ENCODE data around the gene AATF.

Gene AATF

DNA sequence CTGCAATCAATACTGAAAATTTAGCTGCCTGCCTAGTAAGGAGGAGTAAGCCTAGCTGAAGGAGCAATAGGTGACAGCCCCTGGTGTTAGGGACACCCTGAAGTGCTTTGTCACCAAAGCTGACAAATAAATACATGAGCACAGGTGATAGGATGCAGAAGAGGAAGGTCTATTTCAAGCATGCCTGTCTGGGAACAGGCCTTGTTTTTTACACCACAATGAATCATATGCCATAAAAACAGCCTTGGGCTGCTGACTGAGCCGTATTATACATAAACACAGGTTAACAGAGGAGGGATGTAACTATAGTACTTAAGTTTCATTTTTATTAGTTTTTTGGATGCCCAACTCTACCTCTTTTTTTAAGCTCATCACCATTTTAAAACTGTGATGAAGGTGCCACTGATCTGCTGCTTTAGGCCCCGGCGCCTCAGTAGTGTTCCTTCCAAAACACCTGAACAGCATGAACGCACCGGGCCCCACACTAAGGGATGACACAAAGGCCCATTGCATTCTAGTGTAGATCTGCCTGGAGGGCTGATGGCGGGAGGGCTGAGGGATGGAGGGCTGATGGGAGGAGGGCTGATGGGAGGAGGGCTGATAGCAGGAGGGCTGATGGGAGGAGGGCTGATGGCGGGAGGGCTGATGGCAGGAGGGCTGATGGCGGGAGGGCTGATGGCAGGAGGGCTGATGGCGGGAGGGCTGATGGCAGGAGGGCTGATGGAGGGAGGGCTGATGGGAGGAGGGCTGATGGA is 150.3 kb downstream of the AATF start:
- no peak for DNase-seq (ENCODE audit: low read depth, low spot score)
- H3K9me3 ChIP-seq (ENCODE audit: insufficient read depth, low read length): no peaks in the 10 kb centered on the region
- no peaks in the 10 kb centered on the region for H3K27me3 ChIP-seq (ENCODE audit: insufficient read depth, insufficient read length)
- H3K36me3 ChIP-seq (ENCODE audit: insufficient read depth, insufficient read length, low read length): peaks cover 49% of the 10 kb centered on the region
- no peak overlapping the region for H3K9ac ChIP-seq (ENCODE audit: insufficient read length, low read depth)
- no peak overlapping the region for H3K4me3 ChIP-seq (ENCODE audit: insufficient read length, low read depth)
- no peaks in the 10 kb centered on the region for H3K4me1 ChIP-seq (ENCODE audit: insufficient read depth, insufficient read length)
- TF ChIP-seq SUZ12 (IDR thresholded peaks at IDR 0.05; ENCODE audit: extremely low read depth, insufficient read depth, insufficient read length) (no peak), YY1 (IDR thresholded peaks at IDR 0.05; ENCODE audit: insufficient read depth, insufficient read length) (no peak), ZNF274 (IDR thresholded peaks at IDR 0.05; ENCODE audit: low read depth, low read length) (no peak)

DNA sequence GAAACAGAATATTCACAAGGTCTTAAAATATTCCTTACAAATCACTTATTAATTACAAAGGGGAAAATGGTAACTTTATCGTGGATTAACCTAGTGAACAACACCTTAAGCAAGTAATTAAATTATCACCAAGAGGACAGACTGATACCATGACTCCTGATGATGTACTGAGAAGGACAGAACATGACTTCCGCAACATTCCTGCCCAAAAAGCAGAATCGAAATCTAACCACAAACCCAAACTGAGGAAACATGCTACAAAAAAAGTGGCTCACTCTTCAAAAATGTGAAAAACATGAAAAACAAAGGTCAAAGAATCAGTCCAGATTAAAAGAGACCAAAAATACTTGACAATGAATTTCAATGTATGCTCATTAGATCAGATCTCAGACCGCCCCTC is 151.5 kb downstream of the AATF start:
- Histone ChIP-seq H3K9ac (ENCODE audit: insufficient read length, low read depth) (no peak overlapping the region), H3K36me3 (ENCODE audit: insufficient read depth, insufficient read length, low read length) (peaks cover 42% of the 10 kb centered on the region), H3K27me3 (ENCODE audit: insufficient read depth, insufficient read length) (no peaks in the 10 kb centered on the region), H3K9me3 (ENCODE audit: insufficient read depth, low read length) (no peaks in the 10 kb centered on the region), H3K4me1 (ENCODE audit: insufficient read depth, insufficient read length) (no peaks in the 10 kb centered on the region), H3K4me3 (ENCODE audit: insufficient read length, low read depth) (no peak overlapping the region)
- TF ChIP-seq ZNF274 (IDR thresholded peaks at IDR 0.05; ENCODE audit: low read depth, low read length) (no peak), YY1 (IDR thresholded peaks at IDR 0.05; ENCODE audit: insufficient read depth, insufficient read length) (no peak), SUZ12 (IDR thresholded peaks at IDR 0.05; ENCODE audit: extremely low read depth, insufficient read depth, insufficient read length) (no peak)
- no peak for DNase-seq (ENCODE audit: low read depth, low spot score)

DNA sequence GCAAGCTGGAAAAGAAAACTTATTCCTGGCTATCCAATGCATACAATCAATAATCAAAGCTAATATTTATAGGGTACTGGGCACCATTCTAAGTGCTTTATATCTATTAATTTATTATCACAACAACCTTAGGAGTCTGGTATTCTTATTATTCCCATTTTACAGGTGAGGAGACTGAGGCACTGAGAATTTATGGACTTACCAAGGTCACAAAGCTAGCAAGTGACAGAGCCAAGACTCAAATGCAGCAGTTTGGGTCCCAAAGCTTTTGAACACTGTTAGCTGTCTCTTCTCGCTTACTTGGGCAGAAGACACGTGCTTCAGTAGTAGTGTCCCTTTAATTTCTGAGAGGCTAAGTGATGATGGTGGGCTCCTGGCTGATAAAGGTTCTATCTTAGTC is 152.6 kb downstream of the AATF start:
- no peaks in the 10 kb centered on the region for H3K4me1 ChIP-seq (ENCODE audit: insufficient read depth, insufficient read length)
- H3K27me3 ChIP-seq (ENCODE audit: insufficient read depth, insufficient read length): no peaks in the 10 kb centered on the region
- DNase-seq (ENCODE audit: low read depth, low spot score): no peak
- no peaks in the 10 kb centered on the region for H3K9me3 ChIP-seq (ENCODE audit: insufficient read depth, low read length)
- H3K9ac ChIP-seq (ENCODE audit: insufficient read length, low read depth): no peak overlapping the region
- no peak overlapping the region for H3K4me3 ChIP-seq (ENCODE audit: insufficient read length, low read depth)
- H3K36me3 ChIP-seq (ENCODE audit: insufficient read depth, insufficient read length, low read length): peaks cover 33% of the 10 kb centered on the region
- TF ChIP-seq YY1 (IDR thresholded peaks at IDR 0.05; ENCODE audit: insufficient read depth, insufficient read length) (no peak), ZNF274 (IDR thresholded peaks at IDR 0.05; ENCODE audit: low read depth, low read length) (no peak), SUZ12 (IDR thresholded peaks at IDR 0.05; ENCODE audit: extremely low read depth, insufficient read depth, insufficient read length) (no peak)

DNA sequence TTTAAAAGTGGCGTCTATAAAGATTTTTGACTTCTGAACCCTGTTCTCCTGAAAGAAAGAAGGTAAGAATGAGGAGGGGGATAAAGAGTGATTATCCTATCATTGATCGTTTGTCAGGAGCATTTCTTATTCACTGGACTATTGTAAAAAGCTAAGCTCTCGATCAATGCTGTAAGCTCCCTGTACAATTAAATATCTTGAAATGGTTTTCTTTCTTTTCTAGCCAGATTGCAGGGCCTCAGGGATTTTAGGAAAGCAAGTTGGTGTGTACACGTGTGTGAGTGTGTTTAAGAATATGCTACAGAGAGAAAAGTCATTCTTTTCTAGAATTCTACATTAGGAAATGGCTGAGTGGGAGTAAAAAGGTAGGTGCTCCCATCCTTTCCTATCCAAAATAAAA is 154.5 kb downstream of the AATF start:
- TF ChIP-seq ZNF274 (IDR thresholded peaks at IDR 0.05; ENCODE audit: low read depth, low read length) (no peak), YY1 (IDR thresholded peaks at IDR 0.05; ENCODE audit: insufficient read depth, insufficient read length) (no peak), SUZ12 (IDR thresholded peaks at IDR 0.05; ENCODE audit: extremely low read depth, insufficient read depth, insufficient read length) (no peak)
- DNase-seq (ENCODE audit: low read depth, low spot score): no peak
- peaks cover 8% of the 10 kb centered on the region for H3K4me1 ChIP-seq (ENCODE audit: insufficient read depth, insufficient read length)
- peaks cover 14% of the 10 kb centered on the region for H3K36me3 ChIP-seq (ENCODE audit: insufficient read depth, insufficient read length, low read length)
- no peaks in the 10 kb centered on the region for H3K27me3 ChIP-seq (ENCODE audit: insufficient read depth, insufficient read length)
- H3K4me3 ChIP-seq (ENCODE audit: insufficient read length, low read depth): no peak overlapping the region
- no peak overlapping the region for H3K9ac ChIP-seq (ENCODE audit: insufficient read length, low read depth)
- H3K9me3 ChIP-seq (ENCODE audit: insufficient read depth, low read length): no peaks in the 10 kb centered on the region

DNA sequence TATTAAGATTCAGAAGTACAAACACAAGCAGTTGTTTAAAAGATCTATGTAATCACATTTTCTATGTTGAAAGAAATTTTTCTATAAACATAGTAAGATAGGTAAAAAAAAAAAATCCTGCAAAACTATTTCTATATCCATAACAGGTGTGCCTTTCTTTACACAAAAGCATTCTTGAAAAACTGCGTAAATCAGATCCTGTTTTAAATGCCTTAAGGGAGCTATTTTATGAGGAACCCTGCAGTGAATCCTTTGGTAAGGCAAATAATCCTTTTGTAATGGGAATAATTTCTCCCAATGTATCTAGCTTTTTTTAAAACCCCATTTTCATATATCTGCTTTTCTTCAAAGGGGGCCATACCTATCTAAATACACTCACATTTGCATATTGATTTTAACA is 157.3 kb downstream of the AATF start:
- Histone ChIP-seq H3K27me3 (ENCODE audit: insufficient read depth, insufficient read length) (no peaks in the 10 kb centered on the region), H3K9me3 (ENCODE audit: insufficient read depth, low read length) (no peaks in the 10 kb centered on the region), H3K4me3 (ENCODE audit: insufficient read length, low read depth) (no peak overlapping the region), H3K9ac (ENCODE audit: insufficient read length, low read depth) (no peak overlapping the region), H3K36me3 (ENCODE audit: insufficient read depth, insufficient read length, low read length) (peaks cover 28% of the 10 kb centered on the region), H3K4me1 (ENCODE audit: insufficient read depth, insufficient read length) (peaks cover 8% of the 10 kb centered on the region)
- no peak for DNase-seq (ENCODE audit: low read depth, low spot score)
- TF ChIP-seq SUZ12 (IDR thresholded peaks at IDR 0.05; ENCODE audit: extremely low read depth, insufficient read depth, insufficient read length) (no peak), ZNF274 (IDR thresholded peaks at IDR 0.05; ENCODE audit: low read depth, low read length) (no peak), YY1 (IDR thresholded peaks at IDR 0.05; ENCODE audit: insufficient read depth, insufficient read length) (no peak)
